SIG-M5 (cell line): ENCODE results near the gene ALDH3B1.

Experiments
- DNase-seq: peaks from one replicate; lab custom pipeline; 2025; lab: John Stamatoyannopoulos, UW

Gene ALDH3B1

DNA sequence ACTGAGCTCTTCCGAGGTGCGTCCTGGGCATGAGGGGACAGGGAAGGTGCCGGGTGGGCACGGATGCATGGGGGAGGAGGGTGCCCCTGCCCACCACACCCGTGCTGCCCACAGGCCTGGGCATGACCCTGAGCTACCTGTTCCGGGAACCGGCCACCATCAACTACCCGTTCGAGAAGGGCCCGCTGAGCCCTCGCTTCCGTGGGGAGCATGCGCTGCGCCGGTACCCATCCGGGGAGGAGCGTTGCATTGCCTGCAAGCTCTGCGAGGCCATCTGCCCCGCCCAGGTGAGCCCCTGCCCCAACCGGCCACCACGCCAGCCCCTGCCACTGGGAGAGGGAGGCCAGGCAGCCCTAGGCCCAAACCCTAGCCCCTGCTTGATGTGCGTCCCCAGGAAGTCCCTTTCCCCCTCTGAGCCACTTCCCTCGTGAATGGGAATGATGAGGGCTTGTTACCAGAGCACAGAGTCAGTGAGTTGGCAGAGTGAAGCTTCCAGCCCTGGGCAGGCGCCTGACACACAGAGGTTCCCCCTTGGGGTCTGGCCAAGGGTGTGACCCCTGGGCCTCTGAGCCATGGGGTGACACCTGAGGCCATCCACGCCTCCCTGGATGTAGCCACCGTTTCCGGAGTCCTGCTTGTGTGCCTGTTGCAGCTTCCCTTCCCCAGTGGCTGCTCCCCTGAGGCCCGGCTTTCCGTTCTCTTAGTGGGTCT, 23.0 kb downstream of the ALDH3B1 start:
- no peak for DNase-seq

DNA sequence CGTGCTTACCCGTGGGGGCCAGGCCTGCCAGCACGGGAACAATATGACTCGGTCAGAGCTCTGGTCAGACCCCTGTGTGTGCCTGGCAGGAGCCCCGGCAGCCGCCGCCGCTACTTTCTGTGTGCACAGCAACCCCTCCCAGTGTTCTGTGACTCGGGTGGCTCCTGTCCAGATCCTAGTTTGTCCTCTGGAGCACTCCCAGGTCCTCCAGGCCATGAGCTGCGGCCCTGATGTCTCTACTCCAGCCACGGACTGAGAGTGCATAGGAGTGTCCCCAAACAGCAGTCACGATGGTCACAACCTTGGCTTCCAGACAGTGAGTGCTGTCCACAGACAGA, 23.6 kb downstream of the ALDH3B1 start:
- DNase-seq, result no peak

DNA sequence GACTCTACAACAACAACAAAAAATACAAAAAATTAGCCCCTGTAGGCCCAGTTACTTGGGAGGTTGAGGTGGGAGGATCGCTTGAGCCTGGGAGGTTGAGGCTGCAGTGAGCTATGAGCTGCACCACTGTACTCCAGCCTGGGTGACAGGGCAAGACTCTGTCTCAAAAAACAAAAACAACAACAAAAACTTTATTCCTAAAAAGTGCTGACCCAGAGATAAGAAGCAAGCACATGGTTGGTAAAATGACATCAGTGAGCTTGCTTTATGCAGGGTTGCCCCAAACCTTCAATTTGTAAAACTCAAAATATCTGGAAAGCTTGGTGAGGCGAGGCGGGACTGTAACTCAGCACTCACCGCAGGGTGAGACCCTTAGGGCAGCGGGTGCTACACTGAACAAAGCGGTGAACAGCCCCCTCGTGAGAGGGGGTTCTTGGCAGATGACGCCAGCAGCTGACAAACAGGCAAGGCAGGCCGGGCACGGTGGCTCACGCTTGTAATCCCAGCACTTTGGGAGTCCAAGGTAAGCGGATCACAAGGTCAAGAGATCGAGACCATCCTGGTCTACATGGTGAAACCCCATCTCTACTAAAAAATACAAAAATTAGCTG, 25.2 kb downstream of the ALDH3B1 start:
- DNase-seq, result no peak

DNA sequence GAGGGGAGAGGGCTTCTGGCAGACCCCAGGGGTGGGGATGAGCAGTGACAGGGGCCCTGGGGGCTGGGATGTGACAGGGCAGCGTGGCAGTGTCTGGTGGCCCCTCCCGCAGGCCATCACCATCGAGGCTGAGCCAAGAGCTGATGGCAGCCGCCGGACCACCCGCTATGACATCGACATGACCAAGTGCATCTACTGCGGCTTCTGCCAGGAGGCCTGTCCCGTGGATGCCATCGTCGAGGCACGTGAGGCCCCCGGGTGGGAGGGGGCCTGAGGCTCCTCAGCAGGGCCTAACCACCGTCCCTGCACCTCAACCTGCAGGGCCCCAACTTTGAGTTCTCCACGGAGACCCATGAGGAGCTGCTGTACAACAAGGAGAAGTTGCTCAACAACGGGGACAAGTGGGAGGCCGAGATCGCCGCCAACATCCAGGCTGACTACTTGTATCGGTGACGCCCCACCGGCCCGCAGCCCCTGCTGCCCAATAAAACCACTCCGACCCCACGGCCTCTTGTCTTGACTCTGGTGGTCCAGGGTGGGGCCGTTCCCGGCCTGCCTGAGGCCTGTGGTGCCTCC, 26.1 kb downstream of the ALDH3B1 start:
- no peak for DNase-seq

DNA sequence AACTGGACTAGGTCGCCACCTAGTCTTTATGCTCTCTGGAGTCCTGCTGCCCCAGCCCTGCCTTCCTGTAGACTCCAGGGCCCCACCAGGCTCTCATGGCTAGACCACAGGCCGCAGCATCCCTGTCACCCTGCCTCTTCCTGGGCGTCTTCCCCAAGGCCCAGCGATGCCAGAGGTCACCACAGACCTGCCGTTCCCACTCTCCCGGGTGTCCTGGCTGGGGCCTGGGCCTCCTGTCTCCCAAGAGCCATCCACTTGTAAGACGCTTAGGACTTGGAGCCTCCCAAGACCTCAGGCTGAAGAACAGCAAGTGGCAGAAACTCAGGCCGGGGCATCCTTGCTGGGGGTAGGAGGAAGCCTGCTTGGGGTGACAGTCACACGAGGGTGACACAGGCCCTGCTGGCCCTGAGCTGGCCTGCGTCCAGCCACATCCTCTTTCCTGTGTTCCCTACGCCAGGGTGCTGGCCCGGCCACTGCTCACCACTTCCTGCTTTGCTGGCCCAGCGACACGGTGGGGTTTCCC, 26.7 kb downstream of the ALDH3B1 start:
- DNase-seq, result no peak

DNA sequence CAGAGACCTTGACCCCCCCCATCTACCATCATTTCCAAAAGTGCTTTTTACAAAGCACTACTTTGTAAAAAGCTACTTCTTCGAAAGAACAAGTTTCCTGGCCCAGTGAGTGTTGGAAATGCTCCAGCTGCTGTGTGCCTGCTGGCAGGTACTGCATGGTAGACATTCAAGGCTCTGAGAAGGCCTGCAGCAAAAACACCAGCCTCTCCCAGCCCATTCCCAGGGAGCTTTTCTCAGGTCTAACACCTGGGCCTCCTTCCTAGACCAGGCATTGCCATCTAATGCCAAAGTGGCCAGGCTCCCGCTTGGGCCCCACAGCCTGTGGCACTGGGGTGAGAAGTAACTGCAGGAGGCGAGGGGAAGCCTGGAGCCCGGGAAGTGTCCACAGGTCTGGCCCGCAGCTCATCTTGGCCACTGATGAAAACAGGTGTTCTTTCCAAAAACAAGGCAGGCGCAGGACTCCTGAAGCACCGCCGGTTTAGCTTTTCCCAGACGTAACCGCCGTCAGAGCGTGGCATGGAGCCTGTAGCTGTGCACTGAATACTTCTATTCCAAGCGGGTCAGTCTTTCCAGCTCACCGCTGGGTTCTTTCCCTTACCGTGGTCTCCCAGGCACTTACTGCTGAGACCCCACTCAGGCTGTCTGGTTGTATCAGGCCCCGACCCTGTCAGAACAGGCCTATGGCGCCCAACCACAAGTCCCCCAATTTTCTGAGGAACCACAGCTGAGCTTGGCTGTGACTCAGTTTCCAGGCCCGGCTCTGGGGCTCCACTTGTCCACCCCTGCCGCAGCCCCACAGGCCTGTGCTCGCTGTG, 27.5 kb downstream of the ALDH3B1 start:
- DNase-seq, result no peak

DNA sequence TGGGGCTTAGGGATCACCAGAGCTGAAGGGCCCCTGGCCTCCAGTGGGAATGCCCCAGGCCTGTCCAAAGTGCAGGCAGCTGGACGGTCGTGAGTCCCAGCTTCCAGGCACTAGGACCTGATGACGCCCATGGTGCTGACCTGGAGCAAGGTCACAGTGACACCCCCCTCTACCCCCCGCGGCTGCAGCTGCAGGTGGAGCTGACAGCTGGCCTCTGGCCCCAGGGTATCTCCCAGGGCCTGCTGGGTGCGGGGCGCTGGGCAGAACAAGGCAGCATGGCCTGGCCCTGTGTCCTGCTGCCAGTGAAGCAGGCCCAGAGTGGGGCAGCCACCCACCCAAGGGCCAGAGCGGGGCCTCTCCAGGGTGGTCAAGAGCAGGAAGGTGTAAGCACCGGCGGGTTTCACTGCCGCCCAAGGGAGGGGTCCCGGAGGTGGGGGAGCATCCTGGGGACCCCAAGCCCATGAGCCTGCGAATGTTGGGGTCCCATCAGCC, 28.1 kb downstream of the ALDH3B1 start:
- no peak for DNase-seq

DNA sequence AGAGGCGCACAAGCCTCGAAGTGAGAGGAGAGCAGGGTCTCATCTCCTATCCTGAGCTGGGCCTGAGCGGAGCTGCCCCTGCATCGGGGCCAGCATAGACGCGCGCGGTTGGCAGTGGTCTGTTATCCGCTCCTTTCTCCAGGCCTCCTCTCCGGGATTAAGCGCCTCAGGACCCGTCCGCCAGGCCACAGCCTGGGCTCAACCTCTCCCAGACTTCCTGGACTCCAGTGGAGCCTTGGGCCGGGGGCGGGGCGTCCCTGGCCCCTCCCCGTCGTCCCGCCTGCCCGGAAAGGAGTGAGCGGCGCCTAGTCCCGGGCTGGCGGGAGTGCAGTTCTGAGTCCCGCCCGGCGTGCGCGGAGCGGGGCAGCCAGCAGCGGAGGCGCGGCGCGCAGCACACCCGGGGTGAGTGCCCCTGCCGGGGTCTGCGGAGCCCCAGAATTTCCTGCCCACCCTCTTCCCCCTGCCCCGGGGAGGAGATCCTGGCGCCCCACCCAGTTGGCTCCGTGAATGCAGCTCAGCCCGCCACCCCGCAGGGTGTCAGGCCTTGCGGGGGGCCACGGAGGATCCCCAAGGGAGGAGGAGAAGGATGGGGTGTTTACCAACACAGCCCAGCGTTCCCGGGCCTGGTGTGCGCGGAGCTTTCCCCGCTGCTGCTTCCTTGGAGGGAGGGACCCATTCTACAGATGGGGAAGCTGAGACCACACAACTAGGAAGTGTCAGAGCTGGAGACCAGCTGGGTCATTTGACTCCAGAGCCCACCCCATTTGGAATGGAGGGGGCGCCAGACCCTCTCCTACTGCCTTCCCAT, 28.8 kb downstream of the ALDH3B1 start, which contains the start of gene TCIRG1:
Gene TCIRG1, plus strand, starts transcription at position 308 of the 808 bp plus-strand sequence. CDS start 2,247 bp downstream, outside the sequence.
- no peak for DNase-seq

DNA sequence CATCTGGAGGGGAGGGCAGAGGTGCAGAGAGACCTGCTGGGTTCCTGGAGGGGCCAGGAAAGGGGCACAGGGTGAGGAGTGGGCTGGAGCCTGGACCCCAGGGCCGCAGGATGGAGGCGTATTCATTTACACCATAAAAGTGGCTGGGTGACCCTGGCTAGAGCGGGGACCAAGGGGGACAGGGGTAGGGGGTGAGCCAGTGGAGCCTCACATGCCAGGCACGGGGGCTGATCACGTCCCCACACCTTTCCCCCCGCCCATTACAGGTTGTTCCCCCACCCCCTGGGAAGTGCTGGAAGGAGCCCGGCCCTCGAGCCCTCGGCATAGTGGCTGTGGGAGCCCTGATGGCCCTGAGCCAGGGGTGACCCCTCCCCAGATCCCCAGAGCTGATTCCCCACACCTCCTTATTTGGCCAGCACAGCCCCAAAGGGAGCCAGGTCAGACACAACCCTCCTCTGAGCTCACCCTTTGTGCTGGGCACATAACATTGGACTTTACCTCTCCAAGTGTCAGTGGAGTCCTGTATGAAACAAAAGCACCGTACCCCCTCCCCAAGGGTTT, 29.5 kb downstream of the ALDH3B1 start:
- DNase-seq, result no peak

DNA sequence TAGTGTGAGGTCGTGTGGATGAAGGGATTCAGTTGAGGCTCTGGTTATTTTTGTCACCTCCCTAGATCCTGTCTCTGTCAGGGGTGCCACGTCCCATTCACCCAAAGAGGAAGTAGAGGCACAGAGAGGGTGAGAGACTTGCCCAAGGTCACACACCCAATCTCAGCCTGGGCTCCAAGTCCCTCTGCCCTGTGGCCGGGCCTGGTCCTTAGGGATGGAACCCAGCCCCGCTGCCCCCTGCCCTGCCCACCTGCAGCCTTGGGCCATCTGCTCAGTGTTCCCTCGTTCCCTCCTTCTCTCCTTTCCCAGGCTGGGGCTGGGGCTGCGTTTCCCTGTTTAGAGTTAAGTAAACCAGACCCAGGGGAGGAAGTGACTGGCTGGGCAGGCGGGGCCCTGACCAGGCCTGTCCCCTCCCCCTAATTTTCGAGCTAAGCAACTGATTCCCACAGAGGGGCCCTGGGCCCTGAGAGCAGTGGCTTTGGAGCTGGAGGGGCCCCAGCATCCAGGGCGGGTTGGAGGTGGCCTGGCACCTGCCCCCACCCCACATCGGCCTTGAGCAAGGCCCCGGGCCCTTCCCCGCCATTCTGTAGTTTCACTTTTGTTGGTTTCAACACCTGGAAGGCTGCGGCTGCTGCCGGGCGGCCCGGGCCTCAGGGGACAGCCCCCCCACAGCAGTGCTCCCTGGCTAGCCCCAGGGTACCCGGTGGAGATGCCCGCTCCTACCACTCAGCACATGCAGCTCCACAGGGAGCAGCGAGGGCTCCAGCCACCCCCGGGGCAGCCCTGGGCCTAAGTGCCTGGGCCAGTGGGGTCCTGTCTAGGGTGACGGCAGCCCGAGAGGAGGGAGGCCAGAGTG, 30.2 kb downstream of the ALDH3B1 start:
- peak; percentile 37 for DNase-seq

DNA sequence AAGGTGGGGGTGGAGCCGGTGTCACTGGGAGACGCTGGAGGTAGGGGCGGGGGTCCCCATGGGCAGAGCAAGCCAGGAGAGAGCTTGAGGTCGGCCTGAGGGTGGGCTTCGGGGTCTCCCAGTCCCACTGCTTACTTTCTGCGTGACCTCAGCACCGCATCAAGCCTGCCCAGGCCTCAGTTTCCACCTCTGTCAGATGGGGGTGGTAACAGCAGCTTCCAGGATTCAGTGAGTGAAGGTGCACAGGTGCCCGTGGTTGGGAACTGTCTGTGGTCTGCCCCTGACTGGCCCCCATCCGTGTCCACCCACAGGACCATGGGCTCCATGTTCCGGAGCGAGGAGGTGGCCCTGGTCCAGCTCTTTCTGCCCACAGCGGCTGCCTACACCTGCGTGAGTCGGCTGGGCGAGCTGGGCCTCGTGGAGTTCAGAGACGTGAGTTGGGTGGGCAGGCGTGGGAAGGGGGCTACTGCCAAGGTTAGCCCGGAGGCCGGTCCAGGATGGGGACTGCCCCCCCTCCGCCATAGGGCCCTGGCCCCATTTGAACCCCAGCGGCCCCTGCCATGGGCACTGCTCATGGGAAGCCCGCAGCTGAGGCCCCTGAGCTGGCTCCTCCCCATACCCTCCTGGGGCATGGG, 30.9 kb downstream of the ALDH3B1 start:
- DNase-seq, result no peak

DNA sequence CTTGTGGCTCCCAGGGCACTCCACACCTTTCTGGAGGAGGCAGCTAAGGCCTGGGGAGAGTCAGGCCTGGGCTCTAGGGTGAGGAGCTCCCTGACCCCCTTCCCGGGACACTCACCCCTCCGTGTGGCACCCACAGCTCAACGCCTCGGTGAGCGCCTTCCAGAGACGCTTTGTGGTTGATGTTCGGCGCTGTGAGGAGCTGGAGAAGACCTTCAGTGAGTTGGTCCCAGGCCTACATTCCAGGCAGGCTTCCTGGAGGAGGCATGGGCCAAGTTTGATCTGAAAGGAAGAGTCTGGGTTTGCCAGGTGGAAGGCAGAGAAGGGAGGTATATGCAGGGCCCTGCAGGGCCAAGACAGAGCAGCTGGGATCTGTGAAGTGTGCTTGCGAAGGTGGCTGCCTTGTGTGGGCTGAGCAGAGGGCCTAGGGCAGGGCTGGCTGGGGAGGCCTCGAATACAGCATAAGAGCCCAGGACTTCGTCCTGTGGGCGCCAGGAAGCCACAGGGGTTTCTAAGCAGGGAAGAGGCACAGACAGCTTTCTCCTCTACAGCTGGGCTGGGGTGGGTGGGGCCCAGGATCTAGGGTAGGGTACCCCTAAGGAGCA, 31.6 kb downstream of the ALDH3B1 start:
- DNase-seq, result no peak

DNA sequence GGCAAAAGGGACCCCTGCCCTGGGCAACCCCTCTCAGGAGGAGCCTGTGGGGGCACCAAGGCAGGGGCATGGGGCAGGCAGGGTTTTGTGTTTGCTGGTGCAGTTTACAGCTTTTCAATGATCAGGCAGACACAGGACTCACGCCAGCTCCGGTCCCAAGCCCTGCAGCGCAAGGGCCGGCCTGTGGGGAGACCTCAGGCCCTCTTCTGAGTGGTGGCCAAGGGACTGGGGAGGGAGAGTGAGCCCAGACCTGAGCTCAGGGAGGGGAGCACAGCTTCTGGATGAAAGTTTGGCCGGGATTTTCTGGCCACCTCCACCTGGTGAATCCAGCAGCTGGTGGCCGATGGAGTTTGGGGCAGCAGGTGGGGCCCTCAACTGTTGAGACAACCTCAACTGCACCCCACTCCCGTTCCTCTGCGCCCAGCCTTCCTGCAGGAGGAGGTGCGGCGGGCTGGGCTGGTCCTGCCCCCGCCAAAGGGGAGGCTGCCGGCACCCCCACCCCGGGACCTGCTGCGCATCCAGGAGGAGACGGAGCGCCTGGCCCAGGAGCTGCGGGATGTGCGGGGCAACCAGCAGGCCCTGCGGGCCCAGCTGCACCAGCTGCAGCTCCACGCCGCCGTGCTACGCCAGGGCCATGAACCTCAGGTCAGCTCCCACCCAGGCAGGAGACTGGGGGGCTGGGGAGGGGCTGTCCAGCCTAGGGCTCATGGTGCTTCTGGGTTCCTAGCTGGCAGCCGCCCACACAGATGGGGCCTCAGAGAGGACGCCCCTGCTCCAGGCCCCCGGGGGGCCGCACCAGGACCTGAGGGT, 32.3 kb downstream of the ALDH3B1 start:
- no peak for DNase-seq

DNA sequence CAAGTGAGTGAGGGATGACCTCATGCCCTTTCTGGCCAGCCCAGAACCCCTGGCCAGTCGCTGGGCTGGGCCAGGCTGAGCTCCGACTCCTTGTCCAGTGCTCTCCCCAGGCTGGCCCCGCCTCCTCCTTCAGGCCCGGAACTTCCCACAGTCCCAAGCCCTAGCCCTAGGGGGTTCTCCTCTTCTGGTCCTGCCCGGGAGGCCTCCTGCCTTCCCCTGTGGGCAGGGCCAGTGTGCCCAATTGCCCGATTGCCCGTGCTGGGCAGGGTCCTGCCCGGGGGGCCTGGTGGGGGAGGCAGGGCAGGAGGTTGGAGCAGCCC, 32.9 kb downstream of the ALDH3B1 start:
- DNase-seq, result no peak

DNA sequence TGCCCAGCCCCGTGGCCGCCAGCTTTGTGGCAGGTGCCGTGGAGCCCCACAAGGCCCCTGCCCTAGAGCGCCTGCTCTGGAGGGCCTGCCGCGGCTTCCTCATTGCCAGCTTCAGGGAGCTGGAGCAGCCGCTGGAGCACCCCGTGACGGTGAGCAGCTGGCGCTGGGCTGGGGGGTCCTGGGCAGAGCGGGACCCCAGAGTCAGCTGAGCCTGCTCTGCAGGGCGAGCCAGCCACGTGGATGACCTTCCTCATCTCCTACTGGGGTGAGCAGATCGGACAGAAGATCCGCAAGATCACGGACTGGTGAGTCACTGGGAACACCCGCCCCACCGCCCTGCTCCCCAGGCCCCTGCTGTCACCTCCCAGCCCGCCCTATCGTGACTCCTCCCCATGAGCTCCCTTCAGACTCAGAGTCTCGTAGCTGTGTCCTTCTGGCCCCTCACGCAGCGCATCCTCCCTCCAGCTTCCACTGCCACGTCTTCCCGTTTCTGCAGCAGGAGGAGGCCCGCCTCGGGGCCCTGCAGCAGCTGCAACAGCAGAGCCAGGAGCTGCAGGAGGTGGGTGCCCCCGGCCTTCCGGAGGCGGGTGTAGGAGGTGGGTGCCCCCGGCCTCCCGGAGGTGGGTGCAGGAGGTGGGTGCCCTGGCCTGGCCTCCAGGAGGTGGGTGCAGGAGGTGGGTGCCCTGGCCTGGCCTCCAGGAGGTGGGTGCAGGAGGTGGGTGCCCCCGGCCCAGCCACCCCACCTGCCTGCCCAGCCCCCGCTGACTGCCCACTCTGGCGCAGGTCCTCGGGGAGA, 33.4 kb downstream of the ALDH3B1 start:
- peak; percentile 72 for DNase-seq

DNA sequence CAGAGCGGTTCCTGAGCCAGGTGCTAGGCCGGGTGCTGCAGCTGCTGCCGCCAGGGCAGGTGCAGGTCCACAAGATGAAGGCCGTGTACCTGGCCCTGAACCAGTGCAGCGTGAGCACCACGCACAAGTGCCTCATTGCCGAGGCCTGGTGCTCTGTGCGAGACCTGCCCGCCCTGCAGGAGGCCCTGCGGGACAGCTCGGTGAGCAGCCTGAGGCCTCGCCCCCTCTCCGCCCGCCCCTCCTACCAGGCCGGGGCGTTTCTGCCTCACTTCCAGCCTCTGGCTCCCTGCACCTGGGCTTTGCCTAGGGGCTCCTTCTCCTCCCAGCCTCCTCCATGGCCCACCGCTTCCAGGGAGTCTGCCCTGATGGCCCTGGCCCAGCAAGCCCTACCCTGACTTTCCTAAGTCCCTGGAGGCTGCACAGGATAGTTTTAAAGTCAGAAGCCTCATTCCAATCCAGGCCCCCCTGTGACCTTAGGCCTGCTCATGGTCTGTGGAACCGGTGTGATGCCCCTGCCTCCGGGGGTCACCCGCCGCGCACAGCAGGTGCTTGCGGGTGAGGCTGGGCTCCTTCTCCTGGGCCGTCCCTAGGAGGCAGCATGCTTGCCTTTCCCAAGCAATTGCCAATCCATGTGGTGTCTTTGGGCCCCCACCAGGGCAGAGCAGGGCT, 34.2 kb downstream of the ALDH3B1 start:
- no peak for DNase-seq

DNA sequence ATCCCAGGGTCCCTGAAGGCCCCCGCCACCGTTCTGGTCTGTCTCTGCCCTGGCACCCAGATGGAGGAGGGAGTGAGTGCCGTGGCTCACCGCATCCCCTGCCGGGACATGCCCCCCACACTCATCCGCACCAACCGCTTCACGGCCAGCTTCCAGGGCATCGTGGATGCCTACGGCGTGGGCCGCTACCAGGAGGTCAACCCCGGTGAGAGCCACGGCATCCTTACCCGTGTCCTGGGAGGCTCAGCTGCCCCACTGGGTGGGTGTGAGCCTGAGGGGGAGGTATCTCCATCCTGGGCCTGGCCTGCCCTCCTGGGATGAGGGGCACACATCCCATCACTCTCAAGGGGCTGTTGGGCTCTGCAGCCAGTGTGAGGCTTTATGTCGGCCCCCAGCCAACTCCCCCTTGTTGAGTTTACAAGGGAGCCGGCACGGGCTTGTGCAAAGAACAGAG, 34.8 kb downstream of the ALDH3B1 start:
- DNase-seq, result no peak
